Measurements from ENCODE around the gene IL17B. TPM values are rescaled to one million over a fixed set of nuclear protein-coding genes. Genes with fewer than 3 reads are reported as not detected.

The IL17B gene
- total RNA-seq, 1 donor from 2014 or later = not detected

DNA sequence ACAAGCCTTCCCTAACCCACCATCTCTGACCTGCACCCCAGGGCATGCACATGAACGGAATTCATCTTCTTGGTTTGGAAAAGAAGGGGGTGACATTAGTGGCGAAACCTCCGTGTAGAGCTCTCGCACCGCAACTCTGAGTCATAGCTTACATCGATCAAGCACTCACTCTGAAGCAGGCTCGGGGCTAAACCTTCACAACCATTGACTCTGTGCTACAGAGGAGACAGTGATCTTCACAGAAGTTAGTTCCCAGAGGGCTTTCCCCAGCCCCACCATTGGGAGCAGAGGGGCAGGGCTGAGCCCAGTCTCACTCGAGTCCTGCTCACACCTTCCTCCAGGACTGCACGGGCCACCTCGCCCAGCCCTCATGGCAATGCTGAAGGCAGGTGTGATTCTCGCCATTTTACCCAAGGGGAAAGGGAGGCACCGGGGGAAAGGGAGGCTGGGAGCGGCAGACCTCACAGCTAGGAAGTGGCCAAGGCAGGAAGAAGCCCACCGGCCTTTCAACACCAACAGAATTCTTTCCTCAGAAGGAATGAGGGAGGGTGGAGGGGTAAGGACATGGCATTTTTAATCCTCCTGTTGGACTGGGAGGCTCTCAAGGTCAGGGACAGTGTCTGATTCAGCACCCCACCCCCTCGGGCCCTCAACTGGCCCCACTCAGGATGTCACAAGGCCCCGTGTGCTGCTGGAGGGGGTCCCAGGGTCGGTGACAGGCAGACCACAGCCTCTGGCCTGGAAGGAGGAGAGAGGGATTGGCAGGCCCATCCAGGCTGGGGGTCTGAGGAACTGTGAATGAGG, 25.9 kb upstream of the IL17B start:
- no peak overlapping the region for H3K27ac Mint-ChIP-seq (ENCODE audit: unreplicated experiment)
- TF ChIP-seq, protein P1, sequence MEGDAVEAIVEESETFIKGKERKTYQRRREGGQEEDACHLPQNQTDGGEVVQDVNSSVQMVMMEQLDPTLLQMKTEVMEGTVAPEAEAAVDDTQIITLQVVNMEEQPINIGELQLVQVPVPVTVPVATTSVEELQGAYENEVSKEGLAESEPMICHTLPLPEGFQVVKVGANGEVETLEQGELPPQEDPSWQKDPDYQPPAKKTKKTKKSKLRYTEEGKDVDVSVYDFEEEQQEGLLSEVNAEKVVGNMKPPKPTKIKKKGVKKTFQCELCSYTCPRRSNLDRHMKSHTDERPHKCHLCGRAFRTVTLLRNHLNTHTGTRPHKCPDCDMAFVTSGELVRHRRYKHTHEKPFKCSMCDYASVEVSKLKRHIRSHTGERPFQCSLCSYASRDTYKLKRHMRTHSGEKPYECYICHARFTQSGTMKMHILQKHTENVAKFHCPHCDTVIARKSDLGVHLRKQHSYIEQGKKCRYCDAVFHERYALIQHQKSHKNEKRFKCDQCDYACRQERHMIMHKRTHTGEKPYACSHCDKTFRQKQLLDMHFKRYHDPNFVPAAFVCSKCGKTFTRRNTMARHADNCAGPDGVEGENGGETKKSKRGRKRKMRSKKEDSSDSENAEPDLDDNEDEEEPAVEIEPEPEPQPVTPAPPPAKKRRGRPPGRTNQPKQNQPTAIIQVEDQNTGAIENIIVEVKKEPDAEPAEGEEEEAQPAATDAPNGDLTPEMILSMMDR (IDR thresholded peaks at IDR 0.05; ENCODE audit: unreplicated experiment) = no peak
- H3K36me3 Mint-ChIP-seq (ENCODE audit: low read depth, unreplicated experiment) = no peaks in the 10 kb centered on the region
- H3K27me3 Mint-ChIP-seq (ENCODE audit: unreplicated experiment) = no peaks in the 10 kb centered on the region
- no peak for DNase-seq (ENCODE audit: low spot score)
- H3K9me3 Mint-ChIP-seq (ENCODE audit: unreplicated experiment) = no peaks in the 10 kb centered on the region
- H3K4me3 Mint-ChIP-seq (ENCODE audit: unreplicated experiment) = no peak overlapping the region
- H3K4me1 Mint-ChIP-seq (ENCODE audit: unreplicated experiment) = peaks cover 37% of the 10 kb centered on the region

DNA sequence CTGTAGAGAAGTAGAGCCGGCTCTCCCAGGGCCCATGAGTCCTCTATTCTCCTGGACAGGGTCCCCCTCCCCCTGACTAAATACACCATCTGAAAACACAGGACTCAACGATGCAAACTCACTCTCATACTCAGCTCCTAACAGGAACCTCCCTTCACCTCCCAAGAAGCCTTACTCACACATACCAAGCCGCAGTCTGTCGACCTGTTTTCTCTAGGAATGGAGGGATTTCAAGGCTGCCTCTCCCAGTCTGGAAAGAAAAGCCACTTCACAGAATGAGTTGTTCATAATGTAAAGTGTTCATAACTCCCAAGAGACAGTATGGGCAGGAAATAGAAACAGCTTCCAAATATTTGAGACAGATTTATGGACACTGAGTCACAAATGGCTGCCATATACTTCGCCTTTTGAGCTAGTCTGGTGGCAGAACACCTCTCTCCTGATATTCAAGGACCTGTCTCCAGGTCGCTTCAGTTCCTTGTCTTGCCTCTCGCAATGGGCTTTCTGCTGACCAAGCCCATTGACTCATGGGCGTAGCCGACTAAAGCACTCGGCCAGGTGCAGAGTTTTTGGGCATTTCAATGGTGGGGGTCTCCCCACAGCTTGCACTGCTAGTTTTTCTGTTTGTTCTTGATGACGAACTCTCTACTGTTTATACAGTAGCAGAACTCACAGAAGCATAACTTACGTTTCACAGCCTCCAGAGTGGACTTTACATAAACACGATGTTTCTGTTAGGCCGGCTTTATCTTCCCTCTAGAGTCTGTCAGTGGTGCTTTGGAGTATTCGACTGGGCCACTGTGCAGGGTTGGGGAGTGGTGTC, 25.0 kb upstream of the IL17B start:
- Mint-ChIP-seq H3K36me3 (ENCODE audit: low read depth, unreplicated experiment) (no peaks in the 10 kb centered on the region), H3K4me1 (ENCODE audit: unreplicated experiment) (peaks cover 37% of the 10 kb centered on the region), H3K4me3 (ENCODE audit: unreplicated experiment) (no peak overlapping the region), H3K27me3 (ENCODE audit: unreplicated experiment) (no peaks in the 10 kb centered on the region), H3K27ac (ENCODE audit: unreplicated experiment) (no peak overlapping the region), H3K9me3 (ENCODE audit: unreplicated experiment) (no peaks in the 10 kb centered on the region)
- TF ChIP-seq, protein P1 (IDR thresholded peaks at IDR 0.05; ENCODE audit: unreplicated experiment) = no peak
- DNase-seq (ENCODE audit: low spot score) = no peak

DNA sequence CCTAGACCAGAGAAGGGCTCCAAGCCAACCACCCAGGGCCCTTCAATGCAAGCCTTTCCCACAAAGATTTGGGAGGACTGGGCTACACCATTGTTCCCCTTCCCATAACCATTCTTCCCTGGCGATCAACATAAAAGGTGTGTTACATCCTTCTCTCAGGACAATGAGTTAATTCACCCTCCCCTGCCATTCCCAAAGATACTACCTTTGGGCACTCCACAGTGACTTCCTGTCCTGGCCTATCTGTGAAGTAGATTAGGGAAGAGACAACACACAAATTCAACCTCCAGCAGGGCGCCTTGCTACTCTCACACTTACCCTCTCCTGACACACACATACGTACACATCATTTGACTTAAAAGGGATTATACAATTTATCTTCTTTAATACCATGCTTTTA, 23.2 kb upstream of the IL17B start:
- Mint-ChIP-seq H3K4me3 (ENCODE audit: unreplicated experiment) (no peak overlapping the region), H3K4me1 (ENCODE audit: unreplicated experiment) (peaks cover 30% of the 10 kb centered on the region), H3K27me3 (ENCODE audit: unreplicated experiment) (no peaks in the 10 kb centered on the region), H3K9me3 (ENCODE audit: unreplicated experiment) (no peaks in the 10 kb centered on the region), H3K27ac (ENCODE audit: unreplicated experiment) (no peak overlapping the region), H3K36me3 (ENCODE audit: low read depth, unreplicated experiment) (no peaks in the 10 kb centered on the region)
- TF ChIP-seq, protein P1 (IDR thresholded peaks at IDR 0.05; ENCODE audit: unreplicated experiment) = no peak
- no peak for DNase-seq (ENCODE audit: low spot score)

DNA sequence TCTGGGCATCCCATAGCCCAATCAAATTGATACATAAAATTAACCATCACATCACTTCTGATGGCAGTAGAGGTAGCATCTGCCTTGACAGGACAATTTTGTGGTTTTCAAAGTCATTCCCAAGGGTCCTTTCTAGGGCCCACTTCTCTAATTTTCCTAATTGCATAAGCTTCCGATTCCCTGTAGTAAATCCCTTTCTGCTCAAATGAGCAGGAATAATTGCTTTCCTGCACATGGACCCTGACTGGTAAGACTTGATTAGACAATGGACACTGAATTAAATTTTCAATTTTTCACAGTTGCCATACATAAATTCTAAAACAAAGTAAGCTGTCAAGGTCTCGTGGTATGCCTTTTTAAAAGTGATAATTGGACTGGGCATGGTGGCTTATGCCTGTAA, 22.0 kb upstream of the IL17B start:
- TF ChIP-seq, protein P1 (IDR thresholded peaks at IDR 0.05; ENCODE audit: unreplicated experiment) = no peak
- no peak for DNase-seq (ENCODE audit: low spot score)
- no peak overlapping the region for H3K4me3 Mint-ChIP-seq (ENCODE audit: unreplicated experiment)
- no peaks in the 10 kb centered on the region for H3K36me3 Mint-ChIP-seq (ENCODE audit: low read depth, unreplicated experiment)
- no peaks in the 10 kb centered on the region for H3K9me3 Mint-ChIP-seq (ENCODE audit: unreplicated experiment)
- no peaks in the 10 kb centered on the region for H3K27me3 Mint-ChIP-seq (ENCODE audit: unreplicated experiment)
- no peak overlapping the region for H3K27ac Mint-ChIP-seq (ENCODE audit: unreplicated experiment)
- H3K4me1 Mint-ChIP-seq (ENCODE audit: unreplicated experiment) = peaks cover 22% of the 10 kb centered on the region

DNA sequence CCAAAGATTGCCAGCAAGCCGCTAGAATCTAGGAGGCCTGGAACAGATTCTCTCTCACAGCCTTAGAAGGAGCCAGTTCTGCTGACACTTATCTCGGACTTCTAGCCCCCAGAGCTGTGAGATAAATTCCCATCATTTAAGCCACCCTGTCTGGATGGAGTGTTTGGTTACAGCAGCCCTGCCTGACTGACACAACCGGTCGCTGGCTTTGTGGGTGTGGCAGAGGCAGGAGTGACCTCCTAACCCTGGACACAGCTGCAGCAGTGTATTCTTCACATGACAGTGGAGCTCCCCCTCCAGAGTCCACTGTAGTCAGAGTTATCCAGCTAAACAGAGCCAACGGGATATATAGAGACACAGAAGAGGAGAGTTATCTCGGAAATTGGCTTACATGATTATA, 21.2 kb upstream of the IL17B start:
- H3K4me1 Mint-ChIP-seq (ENCODE audit: unreplicated experiment) = peaks cover 16% of the 10 kb centered on the region
- no peaks in the 10 kb centered on the region for H3K27me3 Mint-ChIP-seq (ENCODE audit: unreplicated experiment)
- H3K36me3 Mint-ChIP-seq (ENCODE audit: low read depth, unreplicated experiment) = no peaks in the 10 kb centered on the region
- DNase-seq (ENCODE audit: low spot score) = no peak
- no peak overlapping the region for H3K4me3 Mint-ChIP-seq (ENCODE audit: unreplicated experiment)
- TF ChIP-seq, protein P1 (IDR thresholded peaks at IDR 0.05; ENCODE audit: unreplicated experiment) = no peak
- H3K27ac Mint-ChIP-seq (ENCODE audit: unreplicated experiment) = no peak overlapping the region
- no peaks in the 10 kb centered on the region for H3K9me3 Mint-ChIP-seq (ENCODE audit: unreplicated experiment)
